NCI-H748 (cell line): Measurements from ENCODE around the gene EMILIN1.

Experiments
- DNase-seq: peaks from one replicate; lab custom pipeline; 2025; ENCODE audit not compliant: unreplicated experiment; lab: John Stamatoyannopoulos, UW

EMILIN1 gene

DNA sequence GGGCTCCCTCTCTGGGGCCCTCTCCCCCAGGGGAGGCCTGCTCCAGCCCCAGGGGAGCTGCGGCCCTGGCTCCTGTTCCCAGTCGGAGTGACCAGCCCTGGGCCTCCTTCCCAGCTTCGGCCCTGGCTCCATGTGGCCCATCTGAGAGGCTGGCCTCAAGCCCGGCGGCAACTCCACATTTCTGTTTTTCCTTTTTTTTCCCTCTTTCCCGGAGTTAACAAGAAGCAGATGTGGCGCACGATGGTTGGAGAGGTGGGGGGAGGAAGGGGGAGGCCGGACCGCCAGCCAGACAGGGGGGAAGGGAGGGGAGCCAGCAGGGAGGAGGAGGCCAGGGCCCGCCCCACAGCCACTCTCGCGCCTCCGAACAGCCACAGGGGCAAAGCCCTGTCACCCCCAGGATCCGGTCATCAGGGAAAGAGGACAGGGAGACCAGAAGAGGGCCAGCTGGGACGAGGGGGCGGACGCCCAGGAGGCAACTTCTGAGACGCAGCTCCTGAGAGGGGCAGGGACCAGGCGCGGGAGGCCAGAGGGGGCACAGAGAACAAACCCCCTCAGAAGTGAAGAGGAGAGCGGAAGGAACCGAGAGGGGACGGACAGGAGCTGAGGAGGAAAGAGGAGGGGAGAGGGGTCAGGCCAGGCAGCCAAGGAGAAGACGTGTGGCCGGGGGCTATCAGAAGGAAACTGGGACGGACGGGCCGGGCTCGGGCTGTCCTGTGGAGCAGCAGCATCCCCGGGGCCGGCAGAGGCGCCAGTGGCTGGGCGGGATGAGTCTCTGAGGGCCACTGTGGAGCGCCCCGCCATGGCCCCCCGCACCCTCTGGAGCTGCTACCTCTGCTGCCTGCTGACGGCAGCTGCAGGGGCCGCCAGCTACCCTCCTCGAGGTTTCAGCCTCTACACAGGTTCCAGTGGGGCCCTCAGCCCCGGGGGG, at the start of gene EMILIN1:
EMILIN1 (plus strand) TSS at position 349 of the 928 bp plus-strand sequence; CDS start at position 800, 451 bp downstream.
- no peak for DNase-seq

- no peak for DNase-seq
Measured at GRCh38 chr2:27029051-27029450, 49.4 kb upstream of the EMILIN1 start.

DNA sequence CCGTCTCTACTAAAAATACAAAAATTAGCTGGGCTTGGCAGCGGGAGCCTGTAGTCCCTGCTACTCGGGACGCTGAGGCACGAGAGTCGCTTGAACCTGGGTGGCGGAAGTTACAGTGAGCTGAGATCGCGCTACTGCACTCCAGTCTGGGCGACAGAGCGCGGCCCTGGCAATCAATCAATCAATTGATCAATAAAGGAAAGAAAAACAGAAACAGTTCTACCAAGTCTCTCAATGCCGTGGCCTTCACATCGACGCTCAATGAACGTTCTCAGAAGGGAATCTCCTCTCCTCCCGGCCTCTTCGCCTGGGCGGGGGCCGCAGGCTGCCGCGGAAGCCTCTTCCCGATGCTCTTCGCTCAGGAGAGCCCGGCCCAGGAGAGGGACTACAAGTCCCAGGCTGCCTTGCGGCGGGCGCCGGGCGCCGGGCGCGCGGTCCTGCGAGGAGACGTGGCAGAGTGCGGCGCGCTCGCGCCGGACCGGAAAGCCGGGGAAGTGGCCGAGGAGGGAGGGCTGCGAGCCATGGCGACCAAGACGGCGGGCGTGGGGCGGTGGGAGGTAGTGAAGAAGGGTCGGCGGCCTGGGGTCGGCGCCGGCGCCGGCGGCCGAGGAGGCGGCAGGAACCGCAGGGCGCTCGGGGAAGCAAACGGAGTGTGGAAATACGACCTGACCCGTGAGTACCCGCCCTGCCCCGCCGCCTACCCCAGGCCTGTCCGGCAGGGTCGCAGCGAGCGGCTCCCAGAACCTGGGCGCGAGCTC, 45.7 kb upstream of the EMILIN1 start, which contains the start of gene TMEM214:
TMEM214 (plus strand) TSS at position 471 of the 758 bp plus-strand sequence; CDS start at position 522, 51 bp downstream.
- DNase-seq: peak; percentile 93

- DNase-seq: no peak
Measured at GRCh38 chr2:27033253-27033852, 45.1 kb upstream of the EMILIN1 start.

DNA sequence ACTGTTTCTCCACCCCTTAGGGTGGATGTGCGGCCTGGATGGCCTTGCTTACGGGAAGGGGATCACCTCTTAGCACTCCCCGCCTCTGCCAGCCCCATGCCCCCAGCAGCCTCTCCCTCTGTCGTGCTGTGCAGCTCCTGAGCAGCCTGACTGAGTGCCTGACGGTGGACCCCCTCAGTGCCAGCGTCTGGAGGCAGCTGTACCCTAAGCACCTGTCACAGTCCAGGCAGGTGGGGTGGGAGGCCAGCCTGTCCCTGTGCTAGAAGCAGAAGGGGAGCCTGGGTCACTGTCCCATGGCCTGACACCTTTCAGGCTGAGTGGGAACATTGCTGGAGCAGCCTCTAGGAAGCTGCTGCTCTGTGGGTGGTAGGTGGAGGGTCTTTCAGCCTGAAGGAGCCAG, 40.4 kb upstream of the EMILIN1 start:
- DNase-seq: no peak

- no peak for DNase-seq
Measured at GRCh38 chr2:27038631-27039339, 39.6 kb upstream of the EMILIN1 start.

DNA sequence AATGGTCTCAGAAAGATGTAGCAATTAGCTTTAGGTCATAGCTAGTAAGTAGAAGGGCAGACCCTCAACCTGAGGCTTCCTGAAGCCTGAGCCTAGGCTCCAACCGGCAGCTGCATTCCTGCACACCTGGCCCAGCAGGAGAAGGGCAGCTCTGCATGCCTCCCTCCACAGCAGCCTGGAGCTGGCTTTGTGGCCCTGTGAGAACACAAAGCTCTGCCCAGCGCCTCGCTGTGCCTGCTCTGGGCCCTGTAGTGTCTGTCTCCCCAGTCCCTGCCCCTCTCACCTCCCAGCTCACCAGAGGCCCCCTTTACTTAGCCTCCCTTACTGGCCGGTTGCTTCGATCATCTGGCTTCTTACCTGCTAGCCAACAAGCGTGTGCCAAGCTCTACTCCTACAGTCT, 39.0 kb upstream of the EMILIN1 start:
- no peak for DNase-seq

- no peak for DNase-seq
Measured at GRCh38 chr2:27039871-27040270, 38.5 kb upstream of the EMILIN1 start.

DNA sequence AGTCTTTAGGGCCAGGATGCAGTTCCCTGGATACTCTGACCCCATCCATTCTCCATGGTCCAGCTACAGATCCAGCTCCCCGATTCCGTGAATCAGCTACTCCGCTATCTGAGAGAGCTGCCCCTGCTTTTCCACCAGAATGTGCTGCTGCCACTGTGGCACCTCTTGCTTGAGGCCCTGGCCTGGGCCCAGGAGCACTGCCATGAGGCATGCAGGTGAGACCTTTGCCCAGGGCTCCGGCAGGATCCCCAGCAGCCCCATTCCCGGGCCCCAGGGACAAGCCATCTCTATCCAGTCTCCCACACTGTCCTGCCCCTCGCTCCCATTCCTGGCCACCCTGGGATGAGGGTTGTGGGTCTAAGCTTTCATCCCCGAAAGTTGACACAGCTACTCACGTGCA, 38.1 kb upstream of the EMILIN1 start:
- no peak for DNase-seq

- no peak for DNase-seq
Measured at GRCh38 chr2:27041752-27042151, 36.7 kb upstream of the EMILIN1 start.

- peak; percentile 27 for DNase-seq
Measured at GRCh38 chr2:27042159-27042661, 36.2 kb upstream of the EMILIN1 start.

DNA sequence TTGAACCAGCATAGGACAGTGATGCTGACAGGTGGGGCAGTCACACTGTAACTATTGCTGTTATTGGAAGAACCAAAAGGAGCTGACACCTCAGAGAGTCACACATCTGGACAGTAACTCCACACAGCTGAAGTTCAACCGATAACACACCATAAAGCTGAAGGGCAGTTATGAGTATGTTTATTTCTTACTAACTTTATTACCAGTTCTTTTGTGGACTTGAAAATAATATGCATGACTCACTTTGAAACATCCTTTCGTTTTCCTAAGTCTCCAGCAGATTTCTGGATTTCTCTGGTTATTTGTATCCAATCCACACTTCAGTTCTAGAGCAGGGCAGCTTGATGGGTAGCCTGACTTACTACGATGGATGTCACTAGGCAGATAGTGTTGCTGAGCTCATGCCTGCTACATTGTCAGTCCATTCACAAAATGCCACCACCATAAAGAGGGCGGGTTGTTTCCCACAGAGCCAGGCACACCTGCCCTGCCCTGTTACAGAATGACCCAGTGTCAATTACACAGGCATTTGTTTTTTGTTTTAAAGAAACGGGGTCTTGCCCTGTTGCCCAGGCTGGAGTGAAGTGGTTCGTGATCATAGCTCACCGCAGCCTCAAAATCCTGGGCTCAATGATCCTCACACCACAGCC, 35.3 kb upstream of the EMILIN1 start:
- DNase-seq: no peak

GRCh38 chr2:27049422-27050280, 28.8 kb upstream of the EMILIN1 start:
- DNase-seq: peak; percentile 79

GRCh38 chr2:27050281-27050995, 28.0 kb upstream of the EMILIN1 start:
- peak; percentile 92 for DNase-seq

DNA sequence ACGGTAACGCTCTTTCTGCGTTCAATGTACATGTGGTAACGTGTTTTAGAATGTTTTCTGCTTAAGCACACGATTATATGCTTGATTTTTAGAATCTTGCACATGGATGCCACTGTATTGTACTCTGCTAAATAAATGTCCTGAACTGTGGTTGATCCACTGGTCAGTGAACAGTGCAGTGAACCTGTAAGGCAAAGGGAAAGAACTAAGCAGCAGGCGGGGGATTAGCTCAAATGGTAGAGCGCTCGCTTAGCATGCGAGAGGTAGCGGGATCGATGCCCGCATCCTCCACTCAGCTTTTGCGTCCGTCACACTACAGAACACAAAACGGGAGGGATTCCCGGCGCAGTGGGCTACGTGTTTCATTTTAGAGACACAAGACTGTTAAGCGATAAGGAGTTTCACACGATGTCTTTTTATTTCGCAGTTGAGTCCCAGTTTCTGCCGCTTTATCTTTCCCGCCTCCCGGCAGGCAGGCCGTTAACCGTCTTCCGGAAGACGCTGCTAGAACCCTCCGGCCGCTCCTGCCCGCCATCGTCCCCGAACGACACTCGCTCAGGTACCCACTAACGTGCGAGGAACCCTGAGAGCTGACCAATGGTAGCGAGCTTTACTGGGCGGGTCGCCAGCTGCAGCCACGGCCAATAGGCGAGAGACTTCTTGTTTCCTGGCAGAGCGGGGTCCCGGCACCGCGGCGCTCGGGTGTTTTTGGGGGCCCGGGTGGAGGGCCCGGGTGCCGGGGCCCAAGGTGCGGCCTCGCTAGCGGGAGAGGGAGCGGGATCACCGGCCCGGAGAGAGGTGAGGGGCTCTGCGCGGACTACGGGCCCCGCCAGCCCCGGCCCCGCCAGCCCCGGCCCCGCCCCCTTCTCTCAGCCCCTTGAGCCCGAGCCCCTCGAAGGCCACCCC, 27.2 kb upstream of the EMILIN1 start, which contains the start of gene AGBL5:
AGBL5 (plus strand) TSS at position 673 of the 906 bp plus-strand sequence. CDS start 1,291 bp downstream, outside the sequence.
- DNase-seq: peak; percentile 95

DNA sequence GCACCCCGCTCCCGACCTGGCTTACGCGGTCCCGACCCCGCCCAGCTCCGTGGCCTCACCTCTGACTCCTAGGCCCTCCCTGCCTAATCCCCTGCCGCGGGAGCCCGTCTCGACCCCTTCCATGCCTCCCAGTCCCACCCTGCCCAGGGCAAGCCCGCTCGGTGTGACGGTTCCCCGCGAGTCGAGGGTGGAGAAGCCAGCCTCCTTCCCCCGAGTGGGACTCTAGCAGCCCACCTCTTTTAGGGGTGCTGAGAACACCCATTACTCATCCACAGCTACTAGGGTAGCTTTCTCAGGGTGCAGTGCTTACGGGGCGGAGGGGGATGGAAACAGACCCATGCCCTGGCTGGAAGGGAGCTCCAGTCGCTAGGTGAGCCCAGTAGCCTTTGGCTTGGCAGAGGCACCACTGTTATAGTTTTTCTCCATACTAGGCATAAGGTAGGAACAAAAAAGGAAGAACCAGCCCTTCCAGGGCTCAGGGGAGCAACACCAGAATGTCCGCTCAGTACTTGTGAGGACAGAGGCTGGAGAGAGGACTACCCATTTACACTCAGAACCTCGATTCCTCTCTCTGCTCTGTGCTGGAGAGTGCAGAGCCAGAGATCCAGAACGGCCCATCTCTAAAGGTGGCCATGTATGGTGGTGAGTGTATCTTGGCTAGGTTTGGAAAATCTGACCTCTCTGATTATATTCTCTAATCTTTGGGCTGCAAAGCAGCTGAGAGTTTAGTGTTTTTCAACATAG, 26.3 kb upstream of the EMILIN1 start:
- peak; percentile 50 for DNase-seq

DNA sequence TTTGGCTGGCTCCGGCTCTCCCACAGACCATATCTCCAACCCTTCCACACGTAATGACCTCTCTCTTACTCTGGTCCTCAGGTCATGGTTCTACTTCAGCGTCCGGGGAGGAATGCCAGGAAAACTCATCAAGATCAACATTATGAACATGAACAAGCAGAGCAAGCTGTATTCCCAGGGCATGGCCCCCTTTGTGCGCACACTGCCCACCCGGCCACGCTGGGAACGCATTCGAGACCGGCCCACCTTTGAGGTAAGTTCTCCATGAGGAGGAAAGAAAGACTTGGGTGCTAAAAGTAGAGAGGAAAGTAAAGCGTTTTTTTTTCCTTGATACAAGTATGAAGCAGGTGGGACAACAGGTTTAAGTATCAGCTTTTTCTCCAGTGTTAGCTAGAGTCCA, 25.1 kb upstream of the EMILIN1 start:
- no peak for DNase-seq
